Aorta (tissue), 5 donors: ENCODE measurements around the gene DARS1. TPM values are rescaled to one million over a fixed set of nuclear protein-coding genes. Genes with fewer than 3 reads are reported as not detected.
A peak's percentile ranks its signal among the peaks of the same experiment; 100 is the strongest.

Experiments used
- ATAC-seq: fragments of 200-7000 bp; cut with Tn5 transposase; one replicate; pipeline ENCODE4 v1.9.1; 2022; ENCODE audit warnings: moderate library complexity; ENCODE audit not compliant: low FRiP score
- DNase-seq, 2 donors: peaks; one replicate each; pipeline ENCODE4 v3.0.0-alpha.2; 2020
- H3K27ac ChIP-seq, 2 donors: one replicate each; pipeline ENCODE4 v1.5.1; 2013; ENCODE audit warnings: low read length in 2 of 2, mild to moderate bottlenecking in 2 of 2, moderate library complexity in 2 of 2, control low read depth in 1 of 2, inconsistent platforms in 1 of 2, low read depth in 1 of 2
- H3K27me3 ChIP-seq, 2 donors: one replicate each; pipeline ENCODE4 v1.6.1; 2013; ENCODE audit warnings: control low read depth in 1 of 2, low read length in 1 of 2, mild to moderate bottlenecking in 1 of 2, moderate library complexity in 1 of 2; ENCODE audit not compliant: insufficient read depth in 2 of 2, control insufficient read depth in 1 of 2
- H3K36me3 ChIP-seq, 2 donors: one replicate each; pipeline ENCODE4 v1.6.1; 2013; ENCODE audit warnings: control low read depth in 1 of 2, low read length in 1 of 2, mild to moderate bottlenecking in 1 of 2; ENCODE audit not compliant: insufficient read depth in 2 of 2, control insufficient read depth in 1 of 2
- H3K4me1 ChIP-seq, 2 donors: one replicate each; pipeline ENCODE4 v1.6.1; 2013; ENCODE audit warnings: low read length in 2 of 2, control low read depth in 1 of 2, mild to moderate bottlenecking in 1 of 2, moderate library complexity in 1 of 2; ENCODE audit not compliant: insufficient read depth in 2 of 2, control insufficient read depth in 1 of 2
- H3K4me3 ChIP-seq, 2 donors: one replicate each; pipeline ENCODE4 v1.5.1; 2013; ENCODE audit warnings: low read length in 2 of 2, control low read depth in 1 of 2, mild to moderate bottlenecking in 1 of 2
- H3K9me3 ChIP-seq: one replicate; pipeline ENCODE4 v1.6.1; 2013; ENCODE audit warnings: mild to moderate bottlenecking, low read length; ENCODE audit not compliant: control insufficient read depth
- WGBS, 2 donors: extraction: QIAGEN DNeasy Blood & Tissue Kit; methylation state at CpG; one replicate each; pipeline ENCODE4 v1.1.7; 2013; 5-methylcytosine and 5-hydroxymethylcytosine counted together
- intact Hi-C, 2 donors: fragments of 100-400 bp; cut with DNase I; formaldehyde crosslinking; loops; one replicate each; pipeline versions ENCODE4 v1.14.2 to v1.15.0; 2022
- polyA plus RNA-seq, 2 donors: library from polyadenylated mRNA; stranded (reverse); fragments of 200-250 nt; gene quantifications; one replicate each; pipeline ENCODE4 v1.2.3, GENCODE V29; 2013
- total RNA-seq, 2 donors: library from RNA; stranded (reverse); fragmentation: NEBNext Ultra II Directional; extraction: Animal tissue kit (Norgen Biotek cat#: 25700); gene quantifications; one replicate each; pipeline ENCODE4 v1.2.1, GENCODE V29; 2021
- donor health status: healthy with polysubstance abuse.
- donor health status: Bipolar disorder and iron deficiency.
- donor health status: DM: no; HTN: no; CAD: no.
- donor health status: DM: no; HTN: no; CAD: no.
- donor health status: DM: yes; HTN: yes; CAD: no.

Gene DARS1
- total and polyA plus RNA-seq, 4 donors: 42.8 to 67.7 (median 53.4) TPM

DNA sequence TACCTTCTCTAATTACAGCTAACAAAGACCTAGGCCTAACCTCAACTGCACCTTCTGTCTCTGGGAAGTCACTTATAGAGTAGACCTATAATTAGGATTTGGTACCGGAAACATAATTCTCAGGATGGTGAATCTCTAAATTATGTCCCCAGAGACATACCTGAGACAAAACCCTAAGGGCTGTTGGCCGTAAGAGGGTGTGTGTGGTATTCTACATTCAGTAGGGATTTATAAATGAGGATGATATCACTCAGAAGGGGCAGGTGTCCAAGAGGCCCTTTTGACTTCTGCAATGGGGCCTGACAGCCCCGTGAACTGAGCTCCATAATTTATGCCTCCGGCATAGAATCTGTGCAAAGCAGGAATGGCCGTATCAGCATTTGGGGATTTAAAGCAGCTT, 13.5 kb upstream of the DARS1 start:
- H3K36me3 ChIP-seq: no peaks in the 10 kb centered on the region
- H3K9me3 ChIP-seq: no peaks in the 10 kb centered on the region
- H3K4me3 ChIP-seq: no peak overlapping the region
- intact Hi-C loops: no loop called here
- WGBS, 2 donors: 96 to 97% methylated on average over 5 of the region's 5 CpGs
- H3K4me1 ChIP-seq: no peaks in the 10 kb centered on the region
- no peaks in the 10 kb centered on the region for H3K27me3 ChIP-seq
- DNase-seq (no peak), ATAC-seq (no peak)
- H3K27ac ChIP-seq: no peak overlapping the region

DNA sequence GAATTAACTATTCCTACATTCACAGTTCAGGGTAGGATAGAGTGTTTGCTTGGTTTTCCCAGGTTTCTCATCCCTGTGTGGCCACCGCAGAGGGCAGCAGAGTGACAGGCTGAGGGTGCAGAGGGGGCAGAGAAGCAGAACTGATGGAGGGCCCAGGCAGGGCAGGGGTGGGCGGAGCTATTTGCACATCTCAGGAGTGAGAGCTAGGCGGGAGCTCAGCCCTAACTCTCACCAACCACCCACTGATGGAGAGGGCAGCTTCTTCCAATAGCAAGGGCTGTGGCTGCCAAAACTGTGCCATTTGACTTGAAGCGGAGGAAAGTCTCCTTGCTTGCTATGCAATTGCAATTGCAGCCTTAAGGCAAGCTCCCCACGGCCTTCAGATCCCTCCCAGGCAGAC, 12.0 kb upstream of the DARS1 start:
- H3K4me3 ChIP-seq: no peak overlapping the region
- H3K36me3 ChIP-seq: no peaks in the 10 kb centered on the region
- intact Hi-C loops: no loop called here
- ATAC-seq (no peak), DNase-seq (peak in 1 of 2 donors; percentile 50)
- no peaks in the 10 kb centered on the region for H3K27me3 ChIP-seq
- H3K27ac ChIP-seq: no peak overlapping the region
- 65 to 70% methylated on average over 5 of the region's 5 CpGs for WGBS, 2 donors
- no peaks in the 10 kb centered on the region for H3K4me1 ChIP-seq
- no peaks in the 10 kb centered on the region for H3K9me3 ChIP-seq

DNA sequence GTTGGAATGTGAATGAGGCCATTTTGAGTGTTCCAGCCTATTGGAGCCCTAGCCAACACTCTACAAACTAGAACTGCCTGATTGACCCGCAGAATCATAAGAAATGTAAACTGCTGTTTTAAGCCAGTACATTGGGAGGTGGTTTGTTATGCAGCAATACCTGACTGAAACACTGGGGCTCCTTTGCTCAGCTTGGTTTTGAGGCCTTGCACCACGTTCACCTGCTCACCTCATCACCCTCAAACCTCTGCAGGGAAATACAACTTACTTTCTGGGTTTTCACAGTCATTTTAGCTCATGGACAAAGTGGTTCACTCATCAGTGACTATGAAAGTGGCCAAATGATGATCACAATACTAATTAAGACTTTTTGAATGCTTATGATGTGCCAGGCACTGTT, 10.9 kb upstream of the DARS1 start:
- Histone ChIP-seq H3K4me1 (no peaks in the 10 kb centered on the region), H3K27ac (no peak overlapping the region), H3K4me3 (no peak overlapping the region), H3K27me3 (no peaks in the 10 kb centered on the region), H3K9me3 (no peaks in the 10 kb centered on the region), H3K36me3 (no peaks in the 10 kb centered on the region)
- DNase-seq (no peak), ATAC-seq (no peak)
- 91 to 94% methylated on average over 2 of the region's 2 CpGs for WGBS, 2 donors
- intact Hi-C loops: no loop called here

DNA sequence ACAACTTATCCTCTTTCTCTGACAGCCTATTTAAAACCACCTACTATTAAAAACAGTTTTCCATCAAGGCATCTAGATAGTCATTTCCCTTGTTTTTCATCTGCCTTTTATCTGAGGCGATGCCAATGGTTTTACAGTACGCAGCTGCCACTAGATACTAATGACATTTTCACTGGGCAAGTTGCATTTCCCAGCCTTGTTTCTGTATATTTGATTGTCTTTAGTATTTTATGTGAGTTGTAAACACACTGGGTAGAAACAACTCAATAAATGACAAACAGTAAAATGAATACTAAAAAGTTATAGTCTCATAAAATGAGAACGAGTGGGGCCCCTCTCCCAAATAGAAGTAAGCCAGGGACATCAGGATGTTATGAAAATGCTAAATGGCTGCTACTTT, 8.9 kb upstream of the DARS1 start:
- no peaks in the 10 kb centered on the region for H3K9me3 ChIP-seq
- intact Hi-C loops: no loop called here
- no peak for ATAC-seq
- H3K27me3 ChIP-seq: no peaks in the 10 kb centered on the region
- WGBS, 2 donors: 84 to 86% methylated on average over 3 of the region's 3 CpGs
- no peak overlapping the region for H3K4me3 ChIP-seq
- no peak overlapping the region for H3K27ac ChIP-seq
- no peak for DNase-seq
- no peaks in the 10 kb centered on the region for H3K4me1 ChIP-seq
- H3K36me3 ChIP-seq: no peaks in the 10 kb centered on the region

DNA sequence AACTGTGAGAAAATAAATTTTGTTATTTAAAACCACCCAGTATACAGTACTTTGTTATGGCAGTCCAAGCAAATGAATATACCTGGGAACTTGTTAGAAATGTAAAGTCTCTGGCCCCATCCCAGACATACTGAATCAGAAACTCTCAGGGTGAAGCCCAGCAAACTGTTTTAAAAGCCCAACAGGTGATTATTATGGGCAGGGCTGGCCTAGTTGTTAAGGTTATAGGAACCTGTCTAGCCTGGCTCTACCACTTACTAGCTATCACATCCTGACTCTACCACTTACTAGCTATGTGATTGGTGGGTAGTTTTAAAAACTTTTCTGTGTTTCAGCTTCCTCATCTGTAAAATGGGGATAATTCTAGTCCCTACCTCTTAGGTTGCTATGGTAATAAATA, 8.0 kb upstream of the DARS1 start:
- Histone ChIP-seq H3K4me3 (no peak overlapping the region), H3K27me3 (no peaks in the 10 kb centered on the region), H3K9me3 (no peaks in the 10 kb centered on the region), H3K36me3 (no peaks in the 10 kb centered on the region), H3K27ac (no peak overlapping the region), H3K4me1 (no peaks in the 10 kb centered on the region)
- ATAC-seq (no peak), DNase-seq (no peak)
- intact Hi-C loops: no loop called here

DNA sequence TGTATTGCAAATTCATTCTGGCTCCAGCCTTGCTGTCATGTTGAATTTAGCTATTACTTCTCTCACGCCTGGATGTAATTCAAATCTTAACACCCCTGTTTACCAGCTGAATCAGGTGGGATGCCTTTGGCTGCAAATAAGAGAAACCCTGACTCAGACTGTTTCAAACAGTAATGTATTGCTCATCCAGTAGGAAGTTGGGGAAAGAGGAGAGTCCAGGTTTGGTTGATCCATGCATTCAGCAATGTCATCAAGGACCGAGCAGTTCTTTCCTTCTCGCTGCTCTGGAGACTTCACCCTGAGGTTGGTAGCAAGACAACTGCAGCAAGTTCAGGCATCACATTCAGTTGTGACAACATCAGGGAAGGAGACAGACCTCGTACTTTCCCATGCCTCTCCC, 6.4 kb upstream of the DARS1 start:
- no peak overlapping the region for H3K27ac ChIP-seq
- no peak overlapping the region for H3K4me3 ChIP-seq
- intact Hi-C loops: no loop called here
- H3K4me1 ChIP-seq: no peaks in the 10 kb centered on the region
- WGBS, 2 donors: 88 to 89% methylated on average over 4 of the region's 4 CpGs
- H3K36me3 ChIP-seq: no peaks in the 10 kb centered on the region
- no peaks in the 10 kb centered on the region for H3K27me3 ChIP-seq
- no peaks in the 10 kb centered on the region for H3K9me3 ChIP-seq
- ATAC-seq: no peak
- DNase-seq: no peak

DNA sequence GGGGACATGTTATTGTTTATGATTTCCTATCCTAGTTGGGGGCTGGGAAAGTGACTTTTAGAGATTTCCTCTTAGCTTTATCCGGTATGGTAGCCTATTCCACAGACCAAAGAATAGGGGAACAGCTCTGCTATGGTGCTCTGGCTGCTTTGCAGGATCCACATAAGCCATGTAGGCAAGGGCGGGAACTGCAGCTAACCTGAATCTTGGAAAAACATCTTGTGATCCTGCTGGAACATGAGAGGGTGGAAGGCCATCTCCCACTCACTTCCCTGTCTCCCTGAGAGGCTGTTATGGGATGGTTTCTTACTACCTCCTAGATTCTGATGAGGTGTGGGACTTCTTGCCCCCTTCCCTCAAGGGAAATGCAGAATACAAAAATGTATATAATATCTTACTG, 2.0 kb upstream of the DARS1 start:
- Histone ChIP-seq H3K27me3 (no peaks in the 10 kb centered on the region), H3K4me3 (no peak overlapping the region), H3K36me3 (no peaks in the 10 kb centered on the region), H3K4me1 (no peaks in the 10 kb centered on the region), H3K27ac (no peak overlapping the region), H3K9me3 (no peaks in the 10 kb centered on the region)
- no peak for ATAC-seq
- DNase-seq: no peak
- intact Hi-C loops: loop anchor here in 1 of 2 donors (5.0 kb wide), 1 partner anchor 110 kb away; the partner anchor contains the start of gene MCM6
- WGBS, 2 donors: 95 to 96% methylated on average over 2 of the region's 2 CpGs

DNA sequence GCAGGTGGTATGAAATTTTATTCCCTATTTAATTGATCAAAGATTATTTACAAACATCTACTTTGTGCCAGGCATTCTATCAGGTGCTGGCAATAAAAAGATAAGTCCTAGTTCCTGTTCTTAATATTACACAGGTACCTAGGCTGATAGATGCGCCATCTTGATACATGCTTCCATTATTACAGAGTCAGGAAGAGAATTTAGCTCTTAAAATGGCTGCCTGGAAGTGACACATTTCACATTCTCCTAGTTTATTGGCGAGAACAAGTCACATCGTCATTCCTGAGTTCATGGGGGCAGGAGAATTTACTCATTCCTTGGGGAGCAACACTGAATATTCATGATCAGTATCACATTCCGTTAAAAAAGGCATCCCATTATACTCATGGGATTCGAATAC, 1.1 kb upstream of the DARS1 start:
- 96 to 97% methylated on average over 5 of the region's 5 CpGs for WGBS, 2 donors
- intact Hi-C loops: loop anchor here in 1 of 2 donors (5.0 kb wide), 1 partner anchor 109 kb away; the partner anchor contains the start of gene MCM6
- no peaks in the 10 kb centered on the region for H3K36me3 ChIP-seq
- H3K27me3 ChIP-seq: no peaks in the 10 kb centered on the region
- H3K4me1 ChIP-seq: no peaks in the 10 kb centered on the region
- H3K27ac ChIP-seq: no peak overlapping the region
- no peak overlapping the region for H3K4me3 ChIP-seq
- H3K9me3 ChIP-seq: no peaks in the 10 kb centered on the region
- DNase-seq (no peak), ATAC-seq (no peak)

DNA sequence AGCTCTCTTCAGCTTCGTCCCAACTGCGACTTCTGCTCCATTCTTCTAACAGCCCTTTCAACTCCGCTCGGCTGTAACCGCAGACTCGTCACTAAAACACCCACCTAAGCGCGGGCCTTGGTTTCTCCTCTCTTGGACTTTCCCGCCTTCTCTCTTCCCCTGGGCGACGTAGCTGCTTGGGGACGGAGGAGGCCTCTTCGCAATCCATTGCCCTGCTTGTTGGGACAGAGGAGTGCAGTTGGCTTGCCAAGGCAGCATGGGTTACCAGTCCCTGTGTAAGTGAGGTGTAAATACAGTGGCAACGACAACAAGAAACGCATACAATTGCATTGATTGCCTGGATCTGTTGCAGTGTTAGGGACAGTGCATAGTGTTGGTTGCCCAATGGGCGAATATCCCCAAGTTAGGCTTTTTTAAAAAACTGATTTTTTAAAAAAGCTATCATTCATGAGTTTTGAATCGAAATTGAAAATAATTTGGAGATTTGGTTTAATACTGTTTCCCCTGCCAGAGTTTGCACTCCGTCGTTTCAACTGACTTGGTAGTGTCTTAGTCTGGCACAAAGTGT, 484 bp upstream of the DARS1 start:
- intact Hi-C loops: loop anchor here in 1 of 2 donors (5.0 kb wide), 1 partner anchor 109 kb away; the partner anchor contains the start of gene MCM6
- Histone ChIP-seq H3K4me1 (no peaks in the 10 kb centered on the region), H3K27ac (peak overlapping the region in 1 of 2 donors; percentile 58), H3K4me3 (peak overlapping the region; percentile 14 to 71), H3K27me3 (no peaks in the 10 kb centered on the region), H3K9me3 (no peaks in the 10 kb centered on the region), H3K36me3 (no peaks in the 10 kb centered on the region)
- DNase-seq: no peak
- ATAC-seq: no peak
- WGBS, 2 donors: 27% methylated on average over 19 of the region's 19 CpGs
